Stimulated activated CD8-positive, alpha-beta memory T cell treated with anti-CD3 and anti-CD28 coated beads, Interleukin-12 subunit alpha, Interleukin-12 subunit beta, amount 100 ng/mL, for 1 hour (primary cell): ENCODE measurements around the gene JPH4.

Experiments
- DNase-seq: peaks from one replicate; pipeline ENCODE4 v3.0.0-alpha.2; 2020; ENCODE audit warnings: low read depth

The JPH4 gene

GRCh38 chr14:23563473-23564180 lies 15.0 kb downstream of the JPH4 start:
- DNase-seq, result no peak

- DNase-seq, result no peak
Observed at GRCh38 chr14:23562822-23563472, 15.6 kb downstream of the JPH4 start.

GRCh38 chr14:23561873-23562821 lies 16.4 kb downstream of the JPH4 start:
- no peak for DNase-seq

DNA sequence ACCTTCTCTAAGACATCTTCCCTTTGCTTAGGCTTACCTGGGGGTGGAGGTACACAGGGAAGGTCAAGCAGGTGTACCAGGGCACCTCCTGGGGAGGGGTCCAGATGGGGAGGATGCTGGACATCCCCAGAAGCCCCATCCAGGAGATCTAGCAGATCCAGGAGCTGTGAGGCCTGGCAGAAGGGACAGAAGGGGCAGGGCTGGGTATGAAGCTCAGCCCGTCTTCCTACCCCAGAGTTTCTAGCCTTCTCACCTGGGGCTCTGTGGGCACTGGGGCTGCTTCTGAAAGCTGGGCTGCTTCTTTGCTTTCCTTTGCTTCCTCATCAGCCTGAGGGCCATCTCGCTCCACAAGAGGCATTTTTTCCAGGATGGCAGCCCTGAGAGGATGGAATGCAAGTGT lies 17.3 kb downstream of the JPH4 start:
- DNase-seq, result no peak

DNA sequence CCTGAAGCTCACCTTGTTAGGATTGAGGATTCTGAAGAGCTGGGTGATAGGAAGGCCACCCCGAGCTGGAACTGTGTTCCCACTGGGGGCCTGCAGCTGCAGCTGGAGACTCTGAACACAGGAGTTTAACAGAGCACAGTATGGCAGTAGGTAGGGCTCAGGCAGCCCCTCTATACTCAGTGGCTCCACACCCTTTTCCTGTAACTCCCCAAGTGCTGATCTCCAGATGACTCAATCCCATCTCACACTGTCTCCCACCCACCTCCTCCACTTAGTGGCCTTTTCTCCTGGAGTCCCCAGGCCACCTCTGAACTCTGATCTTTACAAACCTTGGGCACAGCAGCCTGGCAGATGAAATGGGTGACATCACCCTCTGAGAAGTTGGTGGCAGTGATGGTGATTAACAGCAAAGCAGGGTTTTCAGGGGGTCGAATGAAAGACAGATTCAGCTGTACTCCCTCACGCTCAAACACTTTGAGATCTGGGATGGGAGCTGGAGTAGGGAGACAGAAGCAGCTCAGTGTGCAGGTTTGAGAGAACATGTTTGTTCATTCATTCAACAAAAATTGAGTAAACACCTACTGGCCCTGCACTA lies 18.6 kb downstream of the JPH4 start:
- DNase-seq, result no peak

GRCh38 chr14:23559010-23559925 lies 19.3 kb downstream of the JPH4 start:
- DNase-seq, result peak; percentile 48

GRCh38 chr14:23558346-23559009 lies 20.1 kb downstream of the JPH4 start:
- no peak for DNase-seq

DNA sequence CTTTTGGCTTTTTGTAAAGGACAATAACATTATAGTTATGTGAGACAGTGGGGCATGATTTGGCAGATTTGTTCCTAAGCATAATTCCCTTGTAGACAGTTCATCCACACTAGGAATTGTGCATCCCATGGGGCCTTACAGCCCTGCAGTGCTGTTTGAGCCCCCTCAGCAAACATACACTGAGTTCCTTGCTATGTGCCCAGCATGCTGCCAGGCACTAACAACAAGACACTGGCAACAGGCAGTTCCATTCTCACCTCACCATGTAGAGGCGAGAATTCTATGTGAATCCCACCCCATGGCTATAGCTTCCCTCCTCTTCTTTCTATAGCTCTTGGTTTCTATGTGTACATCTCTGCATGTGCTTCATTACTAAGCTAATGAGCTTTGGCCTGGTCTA lies 20.6 kb downstream of the JPH4 start:
- DNase-seq, result no peak

DNA sequence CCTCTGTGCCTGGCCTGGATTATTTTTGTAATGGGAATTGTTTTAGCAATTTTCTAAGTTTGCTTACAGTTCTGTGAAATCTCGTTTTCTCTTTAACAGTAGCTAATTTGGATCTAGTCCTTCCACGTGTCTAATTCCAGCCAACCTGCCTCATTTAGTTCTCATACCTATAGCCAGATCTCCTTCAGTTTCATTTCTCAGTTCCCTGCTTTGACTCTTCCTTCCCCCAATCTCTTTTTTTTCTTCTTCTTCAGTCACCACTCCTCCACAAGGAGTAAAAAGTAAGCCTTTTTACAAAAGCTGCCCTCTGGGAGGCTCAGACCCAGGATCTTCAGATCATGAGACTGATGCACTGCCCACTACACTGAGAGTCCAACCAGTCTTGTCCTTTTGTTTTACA lies 21.1 kb downstream of the JPH4 start:
- DNase-seq, result no peak

DNA sequence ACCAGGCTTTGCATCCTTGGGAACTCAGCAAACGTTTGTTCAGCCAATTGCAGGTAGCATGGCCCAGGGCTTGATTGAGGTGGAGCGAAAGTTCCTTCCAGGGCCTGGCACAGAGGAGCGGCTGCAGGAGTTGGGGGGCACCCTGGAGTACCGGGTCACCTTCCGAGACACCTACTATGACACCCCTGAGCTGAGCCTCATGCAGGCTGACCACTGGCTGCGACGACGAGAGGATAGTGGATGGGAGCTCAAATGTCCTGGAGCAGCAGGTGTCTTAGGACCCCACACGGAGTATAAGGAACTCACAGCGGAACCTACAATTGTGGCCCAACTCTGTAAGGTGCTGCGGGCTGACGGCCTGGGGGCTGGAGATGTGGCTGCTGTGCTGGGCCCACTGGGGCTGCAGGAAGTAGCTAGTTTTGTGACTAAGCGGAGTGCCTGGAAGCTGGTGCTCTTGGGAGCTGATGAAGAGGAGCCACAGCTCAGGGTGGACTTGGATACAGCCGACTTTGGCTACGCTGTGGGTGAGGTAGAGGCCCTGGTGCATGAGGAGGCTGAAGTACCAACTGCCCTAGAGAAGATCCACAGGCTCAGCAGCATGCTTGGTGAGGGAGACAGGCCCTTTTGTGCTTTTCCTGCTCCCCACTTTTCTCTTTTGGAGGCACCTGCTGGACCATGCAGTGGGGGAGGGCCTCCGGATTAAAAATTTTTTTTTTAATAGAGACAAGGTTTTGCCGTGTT lies 21.7 kb downstream of the JPH4 start:
- no peak for DNase-seq

- DNase-seq, result peak; percentile 89
Observed at GRCh38 chr14:23555882-23556699, 22.5 kb downstream of the JPH4 start, which contains the start of gene THTPA. Gene THTPA (plus strand): TSS chr14:23556271. CDS start chr14:23556758, 487 bp downstream.

- no peak for DNase-seq
Observed at GRCh38 chr14:23555533-23555881, 23.1 kb downstream of the JPH4 start.

DNA sequence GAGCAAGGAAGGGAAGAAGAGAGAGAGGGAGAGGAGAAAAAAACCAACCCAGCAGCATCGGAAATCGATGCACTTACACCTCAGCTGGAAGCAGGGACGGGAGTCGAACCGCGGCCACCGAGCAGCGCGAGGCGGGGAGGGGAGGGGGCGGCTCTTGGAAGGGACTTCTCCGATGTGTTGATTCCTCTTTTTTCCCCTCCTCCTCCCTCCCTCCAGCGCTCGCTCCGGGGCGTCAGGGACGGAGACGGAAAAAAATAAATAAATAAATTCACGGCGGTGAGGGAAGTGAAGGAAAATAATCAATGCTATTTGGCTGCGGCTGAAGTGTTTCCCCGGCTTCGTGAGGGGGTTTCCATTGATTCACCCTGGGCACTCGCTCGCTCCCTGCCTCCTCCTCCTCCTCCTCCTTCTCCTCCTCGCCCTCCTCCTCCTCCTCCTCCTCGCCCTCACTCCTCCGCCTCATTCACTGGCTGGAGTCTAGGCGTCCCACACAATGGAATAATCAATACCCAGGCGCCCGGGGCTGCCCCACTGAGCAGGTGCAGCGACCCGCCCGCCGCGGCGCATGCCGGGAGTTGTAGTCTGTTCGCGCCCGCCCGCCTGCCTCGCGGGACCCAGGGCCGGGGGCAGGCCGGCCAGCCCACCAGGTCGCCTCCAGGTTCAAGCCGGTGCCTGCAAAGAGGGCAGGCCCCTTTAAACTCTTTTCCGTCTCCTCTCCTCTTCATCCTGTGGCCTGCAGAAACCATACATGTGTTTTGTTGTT lies 27.1 kb downstream of the JPH4 start, which contains the start of gene ZFHX2:
Gene ZFHX2, minus strand, starts transcription at position 500 of the 763 bp plus-strand sequence. CDS start 16,440 bp downstream, outside the sequence.
- DNase-seq, result peak; percentile 60

DNA sequence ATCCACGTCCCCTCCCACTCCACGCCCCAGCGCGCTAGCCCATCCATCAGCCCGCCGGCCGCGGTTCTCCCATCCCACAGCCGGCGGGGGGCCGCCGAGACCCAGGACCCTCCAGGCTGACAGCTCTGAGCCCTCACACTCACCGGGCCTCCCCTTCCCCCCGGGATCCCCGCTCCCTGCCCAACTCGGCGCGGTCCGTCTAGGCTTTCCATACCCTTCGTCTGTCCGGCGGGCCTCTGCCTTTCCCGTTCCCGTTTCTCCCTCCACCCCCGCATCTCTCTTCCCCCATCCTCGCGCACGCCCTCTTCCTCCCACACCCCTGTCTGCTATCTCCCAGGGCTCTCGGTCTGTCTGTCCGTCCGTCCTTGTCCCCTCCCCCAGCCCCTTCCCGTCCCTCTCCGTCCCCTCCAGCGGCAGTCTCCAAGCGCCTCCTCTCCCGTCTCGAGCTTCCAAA lies 27.8 kb downstream of the JPH4 start:
- no peak for DNase-seq

DNA sequence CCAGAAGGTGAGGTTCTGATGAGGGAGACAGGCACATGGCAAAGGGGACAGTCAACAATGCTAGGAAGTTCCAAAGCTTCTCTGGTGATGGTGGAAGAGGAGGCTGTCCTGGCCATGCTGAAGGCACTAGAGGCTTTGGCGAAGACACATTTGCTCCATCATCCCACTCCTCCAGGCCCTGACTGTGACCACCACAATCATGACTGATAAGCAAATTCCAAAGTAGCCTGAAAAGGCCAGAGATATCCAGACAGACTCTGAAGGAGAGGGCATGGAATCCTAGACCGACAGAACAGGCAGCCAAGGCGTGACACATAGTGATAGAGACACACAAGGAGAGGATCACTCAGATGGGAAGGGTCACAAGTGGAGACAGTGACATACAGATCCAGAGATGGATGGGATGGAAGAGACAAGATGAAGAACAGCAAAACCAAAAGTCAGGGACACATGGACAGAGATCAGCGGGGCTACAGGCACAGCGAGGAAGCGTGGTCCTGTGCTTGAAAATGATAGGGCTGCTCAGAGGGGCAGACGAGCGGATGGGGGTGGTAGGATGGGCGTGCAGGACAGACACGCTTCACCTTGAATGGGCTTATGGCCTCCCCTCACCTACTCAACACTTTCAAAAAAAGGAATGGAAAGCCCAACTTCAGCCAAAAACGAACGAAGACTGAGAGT lies 28.3 kb downstream of the JPH4 start:
- DNase-seq, result no peak

- DNase-seq, result no peak
Observed at GRCh38 chr14:23548351-23549318, 30.0 kb downstream of the JPH4 start.
